HG03575 (cell line): ENCODE data around the gene ZCCHC14.
"Not testable (repeated sequence)": the region's sequence is repeated elsewhere in the genome, so short reads cannot be mapped to it uniquely, and the experiment has no call there.

ENCODE experiments used
- ATAC-seq: cut with Tn5 transposase; IDR thresholded peaks from one replicate; pipeline ENCODE4 v1.9.1; 2021; ENCODE audit not compliant: unreplicated experiment, insufficient number of reproducible peaks, low FRiP score; ENCODE audit errors: extremely low read depth

The ZCCHC14 gene

DNA sequence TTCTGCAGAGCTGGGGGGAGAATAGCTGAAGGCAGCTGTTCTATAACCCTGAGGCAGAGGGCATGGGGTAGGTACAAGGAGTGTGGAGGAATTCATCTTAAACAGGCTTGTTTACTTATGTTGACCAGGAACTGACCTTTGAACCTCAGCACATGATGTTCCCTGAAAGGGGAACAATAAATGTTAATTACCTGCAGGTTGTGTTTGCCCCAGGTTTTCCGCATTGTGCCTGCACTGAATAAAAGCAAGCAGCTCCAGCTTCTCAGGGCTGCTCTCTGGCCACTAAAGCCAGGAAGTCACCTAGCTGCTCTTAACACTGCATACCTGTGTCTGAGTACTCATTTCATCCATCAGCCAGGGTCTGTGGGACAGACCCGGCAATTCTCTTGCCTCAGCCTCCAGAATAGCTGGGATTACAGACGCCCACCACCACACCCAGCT lies 113.5 kb downstream of the ZCCHC14 start:
- ATAC-seq, result not testable (repeated sequence)

GRCh38 chr16:87376660-87377059 lies 116.2 kb downstream of the ZCCHC14 start:
- ATAC-seq, result no peak

DNA sequence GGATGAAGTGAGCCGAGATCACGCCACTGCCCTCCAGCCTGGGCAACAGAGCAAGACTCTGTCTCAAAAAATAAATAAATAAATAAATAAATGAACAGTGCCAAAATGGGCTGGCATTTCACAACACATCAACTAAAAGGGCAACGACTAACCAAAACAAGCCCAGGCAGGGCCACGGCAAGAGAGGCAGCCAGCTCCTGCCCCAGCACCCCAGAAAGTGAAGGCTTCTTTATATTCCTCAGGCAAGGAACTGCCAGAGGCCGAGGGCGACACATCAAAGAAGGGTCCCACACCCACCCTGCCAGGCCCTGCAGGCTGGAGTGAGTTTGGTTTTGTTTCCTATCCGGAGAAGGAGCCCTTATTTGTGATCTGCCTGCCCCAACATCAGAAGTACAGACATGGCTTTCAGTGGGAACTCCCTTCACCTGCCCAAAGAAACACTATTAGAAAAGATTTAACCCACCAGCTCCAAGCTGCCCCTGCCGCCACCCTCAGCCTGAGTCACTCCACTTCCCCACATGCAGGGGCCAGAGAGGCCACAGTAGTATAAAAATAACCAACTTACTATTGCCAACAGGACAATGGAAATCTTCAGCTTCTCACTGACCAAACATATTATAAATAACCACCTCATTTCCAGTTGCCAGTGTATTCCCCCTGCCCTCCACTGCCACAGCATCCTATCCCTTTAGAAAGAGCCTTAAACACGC lies 117.2 kb downstream of the ZCCHC14 start:
- ATAC-seq, result no peak

GRCh38 chr16:87374313-87374712 lies 118.5 kb downstream of the ZCCHC14 start:
- ATAC-seq, result no peak

DNA sequence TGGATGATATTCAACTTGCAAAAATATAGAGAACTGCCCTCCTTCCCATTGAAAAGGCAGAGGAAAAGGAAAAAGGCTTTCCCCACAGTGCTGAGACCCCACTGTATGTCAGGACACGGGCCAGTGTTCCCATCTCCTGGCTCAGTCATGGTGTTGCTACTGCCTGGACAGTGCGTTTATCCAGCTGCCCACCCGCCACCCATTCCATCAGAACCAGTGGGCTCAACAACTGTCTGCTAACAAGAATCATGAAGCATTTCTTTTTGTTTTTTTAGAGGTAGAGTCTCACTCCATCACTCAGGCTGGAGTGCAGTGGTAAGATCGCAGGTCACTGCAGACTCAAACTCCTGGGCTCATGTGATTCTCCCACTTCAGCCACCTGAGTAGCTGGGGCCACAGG lies 120.5 kb downstream of the ZCCHC14 start:
- ATAC-seq, result no peak

DNA sequence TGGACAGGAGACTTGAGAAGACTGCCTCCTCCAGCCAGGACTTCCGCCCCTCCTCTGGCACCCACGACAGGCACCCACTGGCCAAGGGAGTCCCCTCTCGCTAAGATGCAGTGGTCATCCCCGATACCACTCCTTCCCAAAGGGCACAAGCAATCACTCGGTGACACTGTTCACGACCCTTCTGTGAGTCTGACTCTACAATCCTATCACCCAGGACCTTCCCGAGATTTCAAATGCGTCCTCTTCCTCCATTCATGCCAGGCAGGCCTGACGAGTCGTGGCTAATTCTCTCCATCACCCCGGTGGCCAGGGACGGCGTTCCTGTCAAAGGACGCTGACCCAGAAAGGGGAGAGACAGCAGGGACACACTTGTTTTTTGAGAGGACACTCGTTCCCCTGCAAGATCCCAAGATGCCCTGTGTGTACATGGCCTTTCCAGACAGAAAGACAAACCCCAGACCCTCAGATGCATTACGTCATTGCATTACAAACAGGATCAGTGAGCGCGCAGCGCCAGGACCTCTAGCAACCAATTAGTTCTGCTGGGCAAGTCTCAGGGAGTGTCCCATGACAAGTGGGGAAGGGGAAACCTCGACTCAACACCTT lies 121.5 kb downstream of the ZCCHC14 start:
- ATAC-seq, result no peak

DNA sequence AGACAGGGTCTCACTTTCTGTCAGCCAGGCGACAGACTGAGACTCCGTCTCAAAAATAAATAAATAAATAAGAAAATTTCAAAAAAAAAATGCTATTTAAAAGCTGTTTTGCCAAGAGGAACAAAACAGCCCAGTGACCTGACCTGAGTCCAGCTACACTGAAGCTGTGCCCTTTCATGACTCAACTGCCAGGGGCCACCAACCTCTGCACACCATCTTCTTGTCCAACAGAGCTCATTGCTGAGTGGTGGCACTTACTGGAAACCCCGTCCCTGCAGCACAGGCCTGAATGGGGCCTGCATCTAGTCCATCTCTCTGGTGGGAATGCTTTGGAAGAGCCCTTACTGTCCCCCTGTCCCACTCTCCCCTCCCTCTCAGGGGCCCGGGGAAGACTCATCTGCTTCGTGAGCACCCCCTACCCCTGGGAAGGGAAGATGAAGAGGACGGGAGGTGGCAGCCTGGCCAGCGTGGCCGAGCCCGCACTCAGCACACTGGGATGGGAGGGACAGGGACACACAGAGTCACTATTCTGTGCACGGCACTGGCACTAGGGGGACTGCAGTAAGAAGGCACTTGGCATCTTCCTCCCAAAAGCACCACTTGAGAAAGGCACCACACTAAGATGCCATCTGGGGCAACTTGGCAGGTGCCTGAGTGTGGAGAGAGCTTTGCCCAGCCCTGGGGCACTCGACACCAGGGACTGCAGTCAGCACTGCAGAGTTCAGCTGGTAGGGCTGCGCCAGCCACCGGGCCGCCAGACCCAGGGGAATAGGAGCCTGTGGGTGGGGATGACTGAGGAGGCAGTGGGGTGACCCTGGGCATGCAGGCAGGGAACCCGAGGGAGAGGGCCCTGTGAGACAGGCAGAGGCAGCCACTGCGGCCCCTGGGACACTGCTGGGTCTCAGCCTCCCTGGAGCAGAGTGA lies 122.8 kb downstream of the ZCCHC14 start:
- ATAC-seq, result no peak

DNA sequence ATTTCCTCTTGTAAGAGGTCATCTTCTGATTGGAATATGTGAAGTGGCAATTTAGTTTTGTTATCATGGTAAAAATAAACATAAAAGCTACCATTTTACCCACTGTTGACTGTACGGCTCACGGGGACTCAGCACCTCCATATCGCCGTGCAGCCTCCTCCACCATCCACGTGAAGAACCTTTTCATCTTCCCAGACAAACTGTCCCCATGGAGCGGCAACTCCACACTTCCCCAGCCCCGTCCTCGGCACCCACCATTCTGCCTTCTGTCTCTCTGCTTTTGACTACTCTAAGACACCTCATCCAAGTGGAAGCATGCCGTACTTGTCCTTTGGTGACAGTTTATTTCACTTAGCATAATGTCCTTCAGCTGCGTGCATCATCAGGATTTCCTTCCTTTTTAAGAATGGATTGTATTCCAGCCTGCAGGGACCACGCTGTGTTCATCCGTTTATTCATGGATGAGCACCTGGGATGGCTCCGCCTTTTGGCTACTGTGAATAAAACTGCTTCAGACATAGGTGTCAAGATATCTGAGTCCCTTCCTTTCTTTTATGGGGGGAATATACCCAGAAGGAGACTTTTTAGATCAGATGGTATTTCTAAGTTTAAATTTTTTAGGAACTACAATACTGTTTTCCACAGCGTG lies 123.6 kb downstream of the ZCCHC14 start:
- no peak for ATAC-seq

GRCh38 chr16:87368029-87368770 lies 124.6 kb downstream of the ZCCHC14 start:
- no peak for ATAC-seq

DNA sequence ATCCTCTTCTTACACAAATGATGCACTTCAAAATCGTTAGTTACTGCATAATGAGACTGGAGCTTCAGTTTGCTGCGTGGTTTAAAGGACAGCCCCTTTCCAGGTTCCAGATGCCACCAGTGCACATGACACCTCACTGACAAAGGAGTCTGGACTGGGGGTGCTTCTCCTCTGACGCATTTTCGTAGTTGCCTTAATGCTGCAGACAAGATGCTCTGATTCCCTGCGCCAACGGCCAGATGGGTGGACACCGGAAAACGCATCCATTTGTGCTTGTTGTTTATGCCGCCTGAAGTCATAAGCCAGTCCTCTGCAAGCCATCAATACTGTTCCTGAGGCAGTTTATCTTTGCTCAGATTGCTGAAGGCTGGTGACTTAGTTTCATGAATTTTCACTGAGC lies 125.3 kb downstream of the ZCCHC14 start:
- ATAC-seq, result no peak

GRCh38 chr16:87366930-87367329 lies 125.9 kb downstream of the ZCCHC14 start:
- ATAC-seq, result no peak

DNA sequence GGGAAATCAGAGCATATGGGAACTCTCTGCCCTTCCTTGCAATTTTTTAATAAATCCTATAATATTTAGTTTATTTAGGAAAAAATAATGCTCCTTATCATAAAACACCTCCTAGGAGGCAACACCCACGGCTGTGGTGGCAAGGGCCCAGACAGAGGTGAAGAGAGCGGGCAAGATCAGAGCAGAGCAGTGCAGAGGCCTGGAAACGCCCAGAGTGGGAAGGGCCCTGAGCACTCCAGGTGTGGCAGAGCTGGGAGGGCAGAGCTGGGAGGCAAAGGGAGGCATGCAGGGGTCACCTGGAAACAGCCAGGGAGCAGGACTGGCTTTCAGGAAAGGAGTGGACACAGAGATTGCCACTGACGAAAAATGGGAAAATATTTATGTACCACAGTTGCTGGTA lies 126.5 kb downstream of the ZCCHC14 start:
- no peak for ATAC-seq

GRCh38 chr16:87365021-87365713 lies 127.7 kb downstream of the ZCCHC14 start:
- ATAC-seq, result no peak

DNA sequence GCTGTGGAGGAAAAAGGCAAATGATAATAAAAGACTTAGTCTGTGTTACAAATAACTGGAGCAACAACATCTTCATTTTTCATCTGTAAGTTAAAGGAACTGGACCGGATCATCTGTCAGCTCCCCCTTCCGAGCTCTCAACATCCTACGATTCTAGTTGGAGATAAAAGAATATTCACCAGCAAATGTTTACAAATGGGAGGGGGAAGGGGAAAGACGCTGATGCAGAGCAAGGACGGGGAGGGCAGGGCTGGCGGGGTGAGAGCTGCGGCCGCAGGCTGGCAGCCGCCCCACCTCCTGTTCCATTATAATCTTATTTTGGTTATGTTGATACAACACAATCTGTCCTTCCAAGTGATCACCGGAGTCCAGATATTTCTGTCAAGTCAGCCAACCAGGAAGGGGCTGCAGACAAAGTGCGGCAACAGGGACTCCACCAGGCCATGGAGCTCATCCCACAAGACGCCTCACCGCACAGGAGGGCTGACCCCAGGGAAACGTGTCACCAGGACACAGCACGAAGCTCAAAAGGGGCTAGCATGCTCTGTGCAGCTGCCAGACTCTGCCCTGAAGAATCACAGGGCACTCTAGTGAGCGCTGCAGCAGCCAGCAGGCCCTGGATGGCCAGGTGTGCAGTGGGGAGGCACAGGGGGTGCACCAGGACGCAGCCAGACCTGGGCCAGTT lies 128.9 kb downstream of the ZCCHC14 start:
- no peak for ATAC-seq

DNA sequence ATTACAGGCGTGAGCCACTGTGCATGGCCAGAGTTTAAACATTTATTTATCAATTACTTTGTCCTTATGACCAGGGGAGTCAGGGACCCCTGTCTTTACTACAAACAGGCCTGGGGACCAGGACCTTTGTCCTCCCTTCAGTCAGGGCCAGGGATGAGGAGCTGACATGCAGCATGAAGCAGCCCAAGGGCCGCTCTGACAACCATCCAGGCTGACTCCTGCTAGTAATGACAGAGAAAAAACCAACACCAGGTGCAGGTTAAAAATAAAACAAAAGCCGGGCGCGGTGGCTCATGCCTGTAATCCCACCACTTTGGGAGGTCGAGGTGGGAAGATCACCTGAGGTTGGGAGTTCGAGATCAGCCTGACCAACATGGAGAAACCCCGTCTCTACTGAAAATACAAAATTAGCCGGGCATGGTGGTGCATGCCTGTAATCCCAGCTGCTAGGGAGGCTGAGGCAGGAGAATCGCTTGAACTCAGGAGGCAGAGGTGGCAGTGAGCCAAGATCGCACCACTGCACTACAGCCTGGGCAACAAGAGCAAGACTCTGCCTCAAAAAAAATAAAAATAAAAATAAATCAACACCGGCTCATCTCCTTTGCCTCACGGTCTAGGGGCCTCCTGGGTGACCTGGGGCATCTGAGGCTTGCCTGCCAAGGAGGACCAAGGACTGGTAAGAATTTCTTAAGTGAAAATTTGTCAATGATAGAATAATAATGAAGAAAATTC lies 129.8 kb downstream of the ZCCHC14 start:
- not testable (repeated sequence) for ATAC-seq

DNA sequence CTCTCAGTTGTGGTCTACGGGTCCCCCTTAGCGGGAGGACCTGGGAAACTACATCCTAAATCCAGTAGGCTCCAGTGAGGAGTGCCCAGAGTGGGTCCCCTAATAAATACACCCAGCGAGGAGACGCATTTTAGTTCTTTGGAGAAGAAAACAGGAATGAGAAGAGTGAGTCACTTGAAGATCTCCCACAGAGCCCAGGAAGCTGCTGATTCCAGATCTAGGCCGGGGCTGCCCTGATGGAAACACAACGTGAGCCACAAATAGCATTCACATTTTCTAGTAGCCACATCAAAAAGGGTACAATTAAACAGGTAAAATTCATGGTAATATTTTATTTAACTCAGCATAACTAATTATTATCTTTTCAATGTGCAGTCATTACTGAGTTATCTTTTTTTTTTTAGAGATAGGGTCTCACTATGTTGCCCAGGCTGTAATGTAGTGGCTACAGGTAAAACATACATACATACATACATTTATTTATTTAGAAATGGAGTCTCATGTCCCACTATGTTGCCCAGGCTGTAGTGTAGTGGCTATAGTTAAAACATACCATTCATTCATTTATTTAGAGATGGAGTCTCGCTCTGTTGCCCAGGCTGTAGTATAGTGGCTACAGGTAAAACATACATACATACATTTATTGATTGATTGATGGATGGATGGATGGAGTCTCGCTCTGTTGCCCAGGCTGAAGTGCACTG lies 130.8 kb downstream of the ZCCHC14 start:
- ATAC-seq, result no peak
